Measurements from ENCODE around the gene QRICH1. TPM values are rescaled to one million over a fixed set of nuclear protein-coding genes. Genes with fewer than 3 reads are reported as not detected.
A peak's percentile ranks its signal among the peaks of the same experiment; 100 is the strongest.

The QRICH1 gene
- total and polyA plus RNA-seq, 2 of the 4 experiments (the other 2 are of a cell fraction): 62.7 to 77.3 TPM

GRCh38 chr3:48990636-48991469, 103.0 kb downstream of the QRICH1 start:
- Histone ChIP-seq H3K4me2 (ENCODE audit: low read depth, low read length) (peak overlapping the region; percentile 95), H2AK9ac (replicated peaks; ENCODE audit: low read depth, low read length, poor library complexity) (peak overlapping the region; percentile 96), H3K14ac (replicated peaks; ENCODE audit: low read depth, low read length) (peak overlapping the region; percentile 85), H2AK5ac (ENCODE audit: low read depth, low read length) (peak overlapping the region; percentile 93), H3K27ac (ENCODE audit: insufficient read depth, low read length) (peak overlapping the region; percentile 68), H3K4me1 (ENCODE audit: control insufficient read depth, insufficient read depth, low read length) (peaks cover 14% of the 10 kb centered on the region), H3K9me1 (ENCODE audit: insufficient read depth, low read length) (peaks cover 7% of the 10 kb centered on the region), H3K9ac (ENCODE audit: low read depth, low read length) (peak overlapping the region; percentile 74), H3K4ac (ENCODE audit: low read depth, low read length) (peak overlapping the region; percentile 91), H2BK15ac (ENCODE audit: low read depth, low read length) (no peak overlapping the region), H4K5ac (ENCODE audit: low read depth, low read length) (peak overlapping the region; percentile 46), H3K4me3 (ENCODE audit: insufficient read depth, low read depth, low read length) (peak overlapping the region; percentile 72), H4K91ac (ENCODE audit: insufficient read depth, low read depth, low read length) (peak overlapping the region; percentile 55), H4K20me1 (ENCODE audit: insufficient read depth, low read length) (no peaks in the 10 kb centered on the region; the same call in 1 of the 2 replicates), H3K36me3 (ENCODE audit: control insufficient read depth, insufficient read depth, low read length) (peaks cover 4% of the 10 kb centered on the region; the same call in 1 of the 2 replicates), H3K56ac (ENCODE audit: extremely low read depth, insufficient read depth, low read length) (no peak overlapping the region; the same call in 1 of the 2 replicates), H2BK20ac (ENCODE audit: low read depth, low read length) (no peak overlapping the region), H2BK120ac (ENCODE audit: low read depth, low read length) (no peak overlapping the region), H3K9me3 (ENCODE audit: control insufficient read depth, insufficient read depth, low read length) (no peaks in the 10 kb centered on the region), H3K18ac (ENCODE audit: low read depth, low read length) (peak overlapping the region; percentile 1; the same call in 1 of the 2 replicates), H2BK5ac (ENCODE audit: low read depth, low read length, poor library complexity, severe bottlenecking) (peak overlapping the region; percentile 91), H3K27me3 (ENCODE audit: control insufficient read depth, insufficient read depth, low read length) (no peaks in the 10 kb centered on the region), H3K79me1 (ENCODE audit: low read depth in 1 of 2, low read length in 2 of 2) (peaks cover 24 to 47% of the 10 kb centered on the region in 2 experiments), H3K23ac (ENCODE audit: low read depth, low read length) (peak overlapping the region; percentile 91), H2AFZ (replicated peaks; ENCODE audit: low read length, poor library complexity) (peak overlapping the region; percentile 96), H4K8ac (ENCODE audit: low read depth in 2 of 2, low read length in 2 of 2) (peak overlapping the region; percentile 26 to 88)
- 1% methylated on average over 20 of the region's 40 CpGs; no CpG with 5 or more reads in 1 of the 2 experiments for WGBS, 2 experiments (ENCODE audit: extremely low coverage in 2 of 2, insufficient read length in 1 of 2)
- ATAC-seq (ENCODE audit: low read depth) (peak; percentile 2), DNase-seq (no peak)
- POLR2A ChIA-PET (ENCODE audit: unreplicated experiment): no interaction called here
- intact Hi-C loops (cut with micrococcal nuclease) (no loop called here), in situ Hi-C loops (cut with MboI; ENCODE audit: low sequenced_read_pairs) (no loop called here), dilution Hi-C loops (cut with HindIII; ENCODE audit: low sequenced_read_pairs, unreplicated experiment) (no loop called here)
- CTCF ChIA-PET: no interaction called here
- no peak for TF ChIP-seq CEBPB (IDR thresholded peaks at IDR 0.05; ENCODE audit: low read depth, low read length)
- TF ChIP-seq USF2 (IDR thresholded peaks at IDR 0.05; ENCODE audit: low read depth, low read length): peak; percentile 90
- no peak for TF ChIP-seq POLR2A (IDR thresholded peaks at IDR 0.05; ENCODE audit: low read depth, low read length)
- no peak for TF ChIP-seq RCOR1 (IDR thresholded peaks at IDR 0.05; ENCODE audit: insufficient replicate concordance, low read length)
- no TSS peak for BruUV-seq (replicated peaks)
